OCI-LY3 (cell line): ENCODE data around the gene FLT1.

Experiments used
- EZH2phosphoT487 ChIP-seq: fragments of 200-600 bp; shearing (Covaris generic); IDR thresholded peaks from 2 replicates; pipeline ENCODE4 v1.6.1; 2018; ENCODE audit warnings: antibody characterized with exemption, mixed run types, low read depth
- TF ChIP-seq, protein P1 (sequence below): fragments of 200-600, 300-600 bp; sonication (generic); IDR thresholded peaks from 2 replicates; pipeline ENCODE4 v1.5.1; 2014; ENCODE audit warnings: antibody characterized with exemption, low read length, low read depth

- TF ChIP-seq, protein P1, sequence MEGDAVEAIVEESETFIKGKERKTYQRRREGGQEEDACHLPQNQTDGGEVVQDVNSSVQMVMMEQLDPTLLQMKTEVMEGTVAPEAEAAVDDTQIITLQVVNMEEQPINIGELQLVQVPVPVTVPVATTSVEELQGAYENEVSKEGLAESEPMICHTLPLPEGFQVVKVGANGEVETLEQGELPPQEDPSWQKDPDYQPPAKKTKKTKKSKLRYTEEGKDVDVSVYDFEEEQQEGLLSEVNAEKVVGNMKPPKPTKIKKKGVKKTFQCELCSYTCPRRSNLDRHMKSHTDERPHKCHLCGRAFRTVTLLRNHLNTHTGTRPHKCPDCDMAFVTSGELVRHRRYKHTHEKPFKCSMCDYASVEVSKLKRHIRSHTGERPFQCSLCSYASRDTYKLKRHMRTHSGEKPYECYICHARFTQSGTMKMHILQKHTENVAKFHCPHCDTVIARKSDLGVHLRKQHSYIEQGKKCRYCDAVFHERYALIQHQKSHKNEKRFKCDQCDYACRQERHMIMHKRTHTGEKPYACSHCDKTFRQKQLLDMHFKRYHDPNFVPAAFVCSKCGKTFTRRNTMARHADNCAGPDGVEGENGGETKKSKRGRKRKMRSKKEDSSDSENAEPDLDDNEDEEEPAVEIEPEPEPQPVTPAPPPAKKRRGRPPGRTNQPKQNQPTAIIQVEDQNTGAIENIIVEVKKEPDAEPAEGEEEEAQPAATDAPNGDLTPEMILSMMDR = no peak
- TF ChIP-seq EZH2phosphoT487 = no peak
Observed at GRCh38 chr13:28421676-28422410, 73.1 kb downstream of the FLT1 start.
